K562 (cell line): ENCODE measurements around the gene ZNF232. TPM values are rescaled to one million over a fixed set of nuclear protein-coding genes. Genes with fewer than 3 reads are reported as not detected.

Experiments
- ATAC-seq: fragments of 200-7000 bp; cut with Tn5 transposase; 3 replicates; pipeline ENCODE4 v1.9.1; 2020; ENCODE audit warnings: moderate library complexity
- BruUV-seq: library from RNA; stranded (reverse); fragments of 400-500 nt; replicated peaks from 2 replicates; lab custom pipeline; 2021; lab: Mats Ljungman, UMichigan
- CTCF ChIA-PET: fragments of 300-600 bp; formaldehyde crosslinking; extraction: SDS; loops from one replicate; lab custom pipeline; 2021; ENCODE audit warnings: low intra/inter-chr PET ratio; lab: Yijun Ruan, JAX
- POLR2A ChIA-PET: fragments of 300-600, 350-650 bp; sonication (Branson Sonifier 250); formaldehyde crosslinking; extraction: SDS; loops from one replicate; lab custom pipeline; 2021; ENCODE audit warnings: antibody characterized with exemption, inconsistent platforms; lab: Yijun Ruan, JAX
- DNase-seq, 4 experiments: peaks; one replicate each; pipeline versions ENCODE4 v3.0.0 to v3.0.0-alpha.2; 2011 to 2018; ENCODE audit warnings: low spot score in 3 of 4, mixed read lengths in 3 of 4; ENCODE audit errors: extremely low read depth in 1 of 4
- FAIRE-seq: peaks from 2 replicates; lab custom pipeline; 2011; peaks lifted over from hg19 to GRCh38; lab: Jason Lieb, UNC
- H2AFZ ChIP-seq: 2 replicates; pipeline ENCODE4 v1.6.0; 2011; ENCODE audit warnings: low read depth, low read length, control low read depth, inconsistent platforms
- H3K27ac ChIP-seq: fragments of 200-600 bp; 3 replicates; pipeline ENCODE4 v1.8.0; 2011; ENCODE audit warnings: low read depth, mild to moderate bottlenecking, control low read depth, inconsistent platforms, low read length, moderate library complexity, mixed read lengths; ENCODE audit errors: extremely low read depth
- H3K27me3 ChIP-seq, 2 experiments: fragments of 300-600 bp in 1 of 2; 2 replicates in 1 of 2; 3 replicates in 1 of 2; pipeline versions ENCODE4 v1.6.0 to v1.8.0; 2011; ENCODE audit warnings: inconsistent platforms in 2 of 2, low read length in 2 of 2, mild to moderate bottlenecking in 1 of 2, mixed read lengths in 1 of 2, moderate library complexity in 1 of 2; ENCODE audit not compliant: control insufficient read depth in 2 of 2, insufficient read depth in 2 of 2
- H3K36me3 ChIP-seq: fragments of 300-600 bp; 3 replicates; pipeline ENCODE4 v1.8.0; 2011; ENCODE audit warnings: mild to moderate bottlenecking, low read length, inconsistent platforms; ENCODE audit not compliant: control insufficient read depth, insufficient read depth
- H3K4me1 ChIP-seq, 2 experiments: fragments of 200-600 bp in 1 of 2; replicated peaks in 1 of 2; 2 replicates in 1 of 2; 3 replicates in 1 of 2; pipeline versions ENCODE4 v1.5.1 to v1.8.0; 2011; ENCODE audit warnings: inconsistent platforms in 2 of 2, low read length in 2 of 2, mild to moderate bottlenecking in 1 of 2, mixed read lengths in 1 of 2, moderate library complexity in 1 of 2; ENCODE audit not compliant: control insufficient read depth in 2 of 2, insufficient read depth in 2 of 2
- H3K4me2 ChIP-seq: 2 replicates; pipeline ENCODE4 v1.6.1; 2011; ENCODE audit warnings: low read length, control low read depth, inconsistent platforms, mixed read lengths; ENCODE audit not compliant: insufficient read depth
- H3K4me3 ChIP-seq: fragments of 200-600 bp; sonication (generic), shearing (Covaris generic); 2 replicates; pipeline ENCODE4 v1.5.1; 2016; ENCODE audit warnings: control low read depth, inconsistent platforms
- H3K79me2 ChIP-seq: fragments of 200-600 bp; 3 replicates; pipeline ENCODE4 v1.8.0; 2011; ENCODE audit warnings: low read length, inconsistent platforms; ENCODE audit not compliant: control insufficient read depth, insufficient read depth
- H3K9ac ChIP-seq, 2 experiments: 2 replicates each; pipeline versions ENCODE4 v1.6.0 to v1.6.1; 2011; ENCODE audit warnings: low read depth in 2 of 2, low read length in 2 of 2, control low read depth in 1 of 2, inconsistent platforms in 1 of 2, mild to moderate bottlenecking in 1 of 2, mixed read lengths in 1 of 2; ENCODE audit not compliant: insufficient read depth in 1 of 2
- H3K9me1 ChIP-seq: one replicate; pipeline ENCODE4 v1.6.0; 2011; ENCODE audit warnings: inconsistent platforms, mild to moderate bottlenecking, low read length, moderate library complexity; ENCODE audit not compliant: control insufficient read depth, insufficient read depth
- H3K9me3 ChIP-seq: replicated peaks from 2 replicates; pipeline ENCODE4 v1.5.1; 2011; ENCODE audit warnings: low read depth, low read length, inconsistent platforms; ENCODE audit not compliant: control insufficient read depth, insufficient read depth
- H4K20me1 ChIP-seq: replicated peaks from 2 replicates; pipeline ENCODE4 v1.6.1; 2011; ENCODE audit warnings: low read length, inconsistent platforms, mixed read lengths; ENCODE audit not compliant: control insufficient read depth, insufficient read depth
- BCOR ChIP-seq: fragments of 450-650 bp; IDR thresholded peaks from 2 replicates; pipeline ENCODE4 v1.6.1; 2016
- DPF2 ChIP-seq: fragments of 450-650 bp; IDR thresholded peaks from 2 replicates; pipeline ENCODE4 v1.6.1; 2016
- GABPA ChIP-seq: fragments of 200-800 bp; sonication (Bioruptor generic); conservative IDR thresholded peaks from 2 replicates; pipeline ENCODE4 v1.6.1; 2016; ENCODE audit warnings: low read depth, missing genetic modification characterization, missing compliant biosample characterization
- PRPF4 ChIP-seq: fragments of 200-400 bp; formaldehyde crosslinking; IDR thresholded peaks from one replicate; pipeline ENCODE4 v1.6.1; 2017; ENCODE audit warnings: low read length, low read depth, mild to moderate bottlenecking; ENCODE audit not compliant: insufficient read depth, poor library complexity, severe bottlenecking
- RBFOX2 ChIP-seq: fragments of 200-400 bp; formaldehyde crosslinking; IDR thresholded peaks from 2 replicates; pipeline ENCODE4 v1.6.1; 2017; ENCODE audit warnings: low read depth, mild to moderate bottlenecking, low read length, moderate library complexity
- SPI1 ChIP-seq: IDR thresholded peaks from 2 replicates; pipeline ENCODE4 v1.6.1; 2011; ENCODE audit warnings: low read depth, low read length, control low read depth, borderline replicate concordance
- ZNF184 ChIP-seq: sonication (generic); formaldehyde crosslinking; IDR thresholded peaks from 2 replicates; pipeline ENCODE4 v1.5.0; 2020; ENCODE audit warnings: missing genetic modification reagents
- ZNF507 ChIP-seq: conservative IDR thresholded peaks from 2 replicates; pipeline ENCODE4 v1.6.1; 2017; ENCODE audit warnings: missing genetic modification characterization, missing compliant biosample characterization
- ZNF785 ChIP-seq: fragments of 250-450 bp; sonication (Bioruptor Pico); IDR thresholded peaks from 2 replicates; pipeline ENCODE4 v1.4.0; 2020; ENCODE audit warnings: mild to moderate bottlenecking
- WGBS: fragments of 100-300 bp; shearing (Covaris generic); methylation state at CpG from one replicate; pipeline ENCODE4 v1.1.6; 2016; ENCODE audit warnings: low coverage, mixed read lengths; ENCODE audit not compliant: insufficient coverage; ENCODE audit errors: missing lambda C conversion rate; 5-methylcytosine and 5-hydroxymethylcytosine counted together
- in situ Hi-C: fragments of 300-500 bp; cut with MboI; formaldehyde crosslinking; loops from 4 replicates; pipeline ENCODE4 v1.15.0; 2018; ENCODE audit warnings: inconsistent platforms, mixed read lengths
- intact Hi-C: fragments of 100-400 bp; cut with micrococcal nuclease; formaldehyde crosslinking; loops from 2 replicates; pipeline ENCODE4 v1.14.2; 2022
- polyA plus RNA-seq, 8 experiments: library from polyadenylated mRNA; depleted of rRNA in 4 of 8; stranded (reverse) in 5 of 8; unstranded in 3 of 8; fragments of >200 nt; fragmentation: Nextera tagmentation in 2 of 8; fragmentation: Illumina TruSeq in 1 of 8; extraction: Ambion mirVana in 2 of 8; extraction: Trizol in 1 of 8; gene quantifications; 2 replicates each; pipeline versions ENCODE4 v1.2.1 to v1.2.3, GENCODE V29; 2011 to 2014; ENCODE audit warnings: inconsistent platforms in 1 of 8, missing spikeins in 1 of 8
- total RNA-seq, 7 experiments: library from RNA; depleted of rRNA in 6 of 7; stranded (reverse); fragments of >200 nt in 6 of 7; fragmentation: Illumina TruSeq in 2 of 7; extraction: Trizol in 2 of 7; gene quantifications; 2 replicates each; pipeline versions ENCODE4 v1.2.1 to v1.2.3, GENCODE V29; 2011 to 2021; ENCODE audit warnings: low replicate concordance in 1 of 7
- TF ChIP-seq, protein P1 (sequence below), 2 experiments: fragments of 450-650 bp; conservative IDR thresholded peaks; 2 replicates each; pipeline ENCODE4 v1.6.1; 2017; ENCODE audit warnings: mild to moderate bottlenecking in 2 of 2, moderate library complexity in 2 of 2
- TF ChIP-seq, protein P2 (sequence below): IDR thresholded peaks from 2 replicates; pipeline ENCODE4 v1.6.1; 2014; ENCODE audit warnings: antibody characterized with exemption
- TF ChIP-seq, protein P3 (sequence below): fragments of 450-650 bp; IDR thresholded peaks from 2 replicates; pipeline ENCODE4 v1.6.1; 2016; ENCODE audit warnings: low read depth, mild to moderate bottlenecking, moderate library complexity
- TF ChIP-seq, protein P4 (sequence below): fragments of 450-650 bp; formaldehyde crosslinking; IDR thresholded peaks from 2 replicates; pipeline ENCODE4 v1.4.0; 2022; ENCODE audit warnings: missing genetic modification characterization

The ZNF232 gene
- total and polyA plus RNA-seq, 9 of the 15 experiments (the other 6 are each of a cell fraction or from before 2014, with no cell fraction given) = 10.6 to 26.0 (median 13.0) TPM

DNA sequence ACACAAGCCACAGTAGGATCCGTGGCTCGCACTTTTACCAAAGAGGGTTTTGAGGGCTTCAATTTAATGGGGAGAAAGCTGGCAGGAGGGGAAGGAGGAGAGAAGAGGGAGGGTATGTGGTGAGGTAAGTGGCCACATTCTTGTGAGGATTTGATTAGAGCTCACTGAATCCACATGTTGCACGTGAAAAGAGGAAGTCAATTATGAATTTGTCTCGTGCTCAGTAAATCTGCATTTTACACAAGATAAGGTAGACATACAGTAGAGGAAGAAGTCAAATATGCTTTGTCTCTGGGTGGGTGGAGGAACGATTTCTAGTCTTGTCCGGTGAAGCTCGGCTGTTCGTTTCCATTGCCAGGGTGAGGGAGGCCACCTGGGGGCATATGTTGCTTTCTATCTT is 862 bp downstream of the ZNF232 start (continued):
- TF ChIP-seq BCOR = peak; percentile 59
- TF ChIP-seq SPI1 = peak; percentile 98
- TF ChIP-seq, protein P1, sequence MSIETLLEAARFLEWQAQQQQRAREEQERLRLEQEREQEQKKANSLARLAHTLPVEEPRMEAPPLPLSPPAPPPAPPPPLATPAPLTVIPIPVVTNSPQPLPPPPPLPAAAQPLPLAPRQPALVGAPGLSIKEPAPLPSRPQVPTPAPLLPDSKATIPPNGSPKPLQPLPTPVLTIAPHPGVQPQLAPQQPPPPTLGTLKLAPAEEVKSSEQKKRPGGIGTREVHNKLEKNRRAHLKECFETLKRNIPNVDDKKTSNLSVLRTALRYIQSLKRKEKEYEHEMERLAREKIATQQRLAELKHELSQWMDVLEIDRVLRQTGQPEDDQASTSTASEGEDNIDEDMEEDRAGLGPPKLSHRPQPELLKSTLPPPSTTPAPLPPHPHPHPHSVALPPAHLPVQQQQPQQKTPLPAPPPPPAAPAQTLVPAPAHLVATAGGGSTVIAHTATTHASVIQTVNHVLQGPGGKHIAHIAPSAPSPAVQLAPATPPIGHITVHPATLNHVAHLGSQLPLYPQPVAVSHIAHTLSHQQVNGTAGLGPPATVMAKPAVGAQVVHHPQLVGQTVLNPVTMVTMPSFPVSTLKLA (conservative IDR thresholded peaks at IDR 0.05) = 0 out of 4 replicates have a peak, but pooled peaks of 1 of the 2 experiments have one; percentile 15
- TF ChIP-seq, protein P2, sequence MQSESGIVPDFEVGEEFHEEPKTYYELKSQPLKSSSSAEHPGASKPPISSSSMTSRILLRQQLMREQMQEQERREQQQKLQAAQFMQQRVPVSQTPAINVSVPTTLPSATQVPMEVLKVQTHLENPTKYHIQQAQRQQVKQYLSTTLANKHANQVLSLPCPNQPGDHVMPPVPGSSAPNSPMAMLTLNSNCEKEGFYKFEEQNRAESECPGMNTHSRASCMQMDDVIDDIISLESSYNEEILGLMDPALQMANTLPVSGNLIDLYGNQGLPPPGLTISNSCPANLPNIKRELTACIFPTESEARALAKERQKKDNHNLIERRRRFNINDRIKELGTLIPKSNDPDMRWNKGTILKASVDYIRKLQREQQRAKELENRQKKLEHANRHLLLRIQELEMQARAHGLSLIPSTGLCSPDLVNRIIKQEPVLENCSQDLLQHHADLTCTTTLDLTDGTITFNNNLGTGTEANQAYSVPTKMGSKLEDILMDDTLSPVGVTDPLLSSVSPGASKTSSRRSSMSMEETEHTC = peak; percentile 53; the same call in 1 of the 2 replicates
- TF ChIP-seq, protein P3, sequence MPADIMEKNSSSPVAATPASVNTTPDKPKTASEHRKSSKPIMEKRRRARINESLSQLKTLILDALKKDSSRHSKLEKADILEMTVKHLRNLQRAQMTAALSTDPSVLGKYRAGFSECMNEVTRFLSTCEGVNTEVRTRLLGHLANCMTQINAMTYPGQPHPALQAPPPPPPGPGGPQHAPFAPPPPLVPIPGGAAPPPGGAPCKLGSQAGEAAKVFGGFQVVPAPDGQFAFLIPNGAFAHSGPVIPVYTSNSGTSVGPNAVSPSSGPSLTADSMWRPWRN = 0 out of 2 replicates have a peak, but pooled peaks have one; percentile 17

DNA sequence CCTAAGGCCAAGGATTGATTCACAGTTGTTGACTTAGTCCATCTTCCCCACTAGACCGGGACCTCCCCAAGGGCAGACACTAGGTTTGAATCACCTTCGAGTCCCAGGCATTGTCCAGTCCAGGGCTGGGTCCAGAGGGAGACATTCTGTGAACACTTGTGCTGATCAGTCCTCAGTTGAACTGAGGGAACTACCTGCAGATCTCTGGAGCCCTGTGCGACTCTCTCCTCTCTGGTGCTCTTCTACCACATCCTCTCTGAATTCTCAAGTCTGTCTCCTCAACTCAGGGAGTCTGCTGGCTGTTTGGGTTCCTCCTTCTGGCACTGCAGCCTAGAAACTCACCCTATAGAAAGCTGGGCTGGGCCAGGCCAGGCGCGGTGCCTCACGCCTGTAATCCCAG is 10.8 kb downstream of the ZNF232 start:
- no peak for FAIRE-seq
- H3K4me1 ChIP-seq = no peaks in the 10 kb centered on the region
- H3K9me1 ChIP-seq = no peaks in the 10 kb centered on the region
- no peak overlapping the region for H3K27ac ChIP-seq
- ATAC-seq = no peak
- no peak for DNase-seq
- peaks cover 0 to 14% of the 10 kb centered on the region in 2 experiments; a peak in 3 of 5 replicates for H3K27me3 ChIP-seq
- in situ Hi-C loops = no loop called here
- POLR2A ChIA-PET = interaction anchor here (0.7 kb wide), 1 partner anchor 81 kb away, joined by 3 read pairs; no protein-coding TSS in a partner anchor
- H3K36me3 ChIP-seq = peaks cover 3% of the 10 kb centered on the region; the same call in 1 of the 3 replicates
- WGBS = 0% methylated on average over 2 of the region's 6 CpGs
- no TSS peak for BruUV-seq
- no peaks in the 10 kb centered on the region for H3K79me2 ChIP-seq
- H4K20me1 ChIP-seq = no peaks in the 10 kb centered on the region
- no peaks in the 10 kb centered on the region; the same call in 1 of the 2 replicates for H3K9me3 ChIP-seq
- no peak overlapping the region for H3K4me3 ChIP-seq
- H3K4me2 ChIP-seq = no peak overlapping the region
- no peak overlapping the region for H3K9ac ChIP-seq
- intact Hi-C loops = loop anchor here (10.0 kb wide), 1 partner anchor 84 kb away; no protein-coding TSS in a partner anchor
- no peak overlapping the region for H2AFZ ChIP-seq
- CTCF ChIA-PET = no interaction called here
- TF ChIP-seq ZNF785 (CRISPR knock-in tag) (no peak), ZNF507 (tag) (no peak), RBFOX2 (no peak), PRPF4 (no peak), ZNF184 (CRISPR knock-in tag) (no peak), DPF2 (no peak), GABPA (tag) (no peak)
- TF ChIP-seq, protein P4, sequence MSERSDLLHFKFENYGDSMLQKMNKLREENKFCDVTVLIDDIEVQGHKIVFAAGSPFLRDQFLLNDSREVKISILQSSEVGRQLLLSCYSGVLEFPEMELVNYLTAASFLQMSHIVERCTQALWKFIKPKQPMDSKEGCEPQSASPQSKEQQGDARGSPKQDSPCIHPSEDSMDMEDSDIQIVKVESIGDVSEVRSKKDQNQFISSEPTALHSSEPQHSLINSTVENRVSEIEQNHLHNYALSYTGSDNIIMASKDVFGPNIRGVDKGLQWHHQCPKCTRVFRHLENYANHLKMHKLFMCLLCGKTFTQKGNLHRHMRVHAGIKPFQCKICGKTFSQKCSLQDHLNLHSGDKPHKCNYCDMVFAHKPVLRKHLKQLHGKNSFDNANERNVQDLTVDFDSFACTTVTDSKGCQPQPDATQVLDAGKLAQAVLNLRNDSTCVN = no peak
